Psoas muscle (tissue), 8 donors: ENCODE measurements around the gene MLLT3. TPM values are rescaled to one million over a fixed set of nuclear protein-coding genes. Genes with fewer than 3 reads are reported as not detected.

Experiments used
- ATAC-seq, 4 donors: fragments of 200-7000 bp; cut with Tn5 transposase; one replicate each; pipeline ENCODE4 v1.9.1; 2020; ENCODE audit warnings: moderate library complexity in 3 of 4, mild to moderate bottlenecking in 2 of 4
- DNase-seq, 2 donors: peaks; one replicate each; pipeline ENCODE4 v3.0.0-alpha.2; 2020
- H3K27ac ChIP-seq: fragments of 200-600 bp; one replicate; pipeline ENCODE4 v1.8.0; 2022
- H3K27me3 ChIP-seq, 3 donors: fragments of 200-600 bp in 1 of 3; one replicate each; pipeline versions ENCODE4 v1.6.1 to v1.8.0; 2013 to 2022; ENCODE audit warnings: low read length in 2 of 3, mild to moderate bottlenecking in 2 of 3, moderate library complexity in 1 of 3; ENCODE audit not compliant: insufficient read depth in 3 of 3
- H3K36me3 ChIP-seq, 2 donors: fragments of 200-600 bp in 1 of 2; one replicate each; pipeline versions ENCODE4 v1.6.1 to v1.8.0; 2013 to 2022; ENCODE audit warnings: low read depth in 1 of 2, mild to moderate bottlenecking in 1 of 2, moderate library complexity in 1 of 2; ENCODE audit not compliant: insufficient read depth in 1 of 2
- H3K4me1 ChIP-seq: fragments of 200-600 bp; one replicate; pipeline ENCODE4 v1.8.0; 2022
- H3K4me3 ChIP-seq: fragments of 200-600 bp; one replicate; pipeline ENCODE4 v1.8.0; 2022; ENCODE audit warnings: mild to moderate bottlenecking
- H3K9me3 ChIP-seq: fragments of 200-600 bp; one replicate; pipeline ENCODE4 v1.8.0; 2022
- WGBS, 3 donors: extraction: QIAGEN DNeasy Blood & Tissue Kit; methylation state at CpG; one replicate each; pipeline versions ENCODE4 v1.1.6 to v1.1.7; 2013; 5-methylcytosine and 5-hydroxymethylcytosine counted together
- intact Hi-C, 2 donors: fragments of 100-400 bp; cut with DNase I; formaldehyde crosslinking; loops; one replicate each; pipeline versions ENCODE4 v1.11.0 to v1.14.2; 2022
- polyA plus RNA-seq, 3 donors: library from polyadenylated mRNA; stranded (reverse); fragments of 200-250 nt; gene quantifications; one replicate each; pipeline ENCODE4 v1.2.3, GENCODE V29; 2013
- total RNA-seq, 4 donors: library from RNA; stranded (reverse); fragmentation: NEBNext Ultra II Directional in 2 of 4; extraction: Animal tissue kit (Norgen Biotek cat#: 25700) in 2 of 4; gene quantifications; one replicate each; pipeline versions ENCODE4 v1.2.1 to v1.2.4, GENCODE V29; 2021 to 2023
- TF ChIP-seq, protein P1 (sequence below): fragments of 200-600 bp; IDR thresholded peaks from one replicate; pipeline ENCODE4 v1.8.0; 2022; ENCODE audit warnings: antibody characterized with exemption
- donor health status: healthy with polysubstance abuse.
- donor health status: DM: no; HTN: no; CAD: no; lungs with moderate emphysema.
- donor health status: Bipolar disorder and iron deficiency.
- donor health status: healthy.
- donor health status: DM: yes; HTN: yes; CAD: no.
- donor health status: DM: no; HTN: no; CAD: no.
- donor health status: DM: no; HTN: no; CAD: no.
- donor health status: DM: yes; HTN: yes; CAD: no.

The MLLT3 gene
- total and polyA plus RNA-seq, 7 donors, result 1.2 to 9.8 (median 3.3) TPM

- H3K27me3 ChIP-seq, result no peaks in the 10 kb centered on the region
- TF ChIP-seq, protein P1, sequence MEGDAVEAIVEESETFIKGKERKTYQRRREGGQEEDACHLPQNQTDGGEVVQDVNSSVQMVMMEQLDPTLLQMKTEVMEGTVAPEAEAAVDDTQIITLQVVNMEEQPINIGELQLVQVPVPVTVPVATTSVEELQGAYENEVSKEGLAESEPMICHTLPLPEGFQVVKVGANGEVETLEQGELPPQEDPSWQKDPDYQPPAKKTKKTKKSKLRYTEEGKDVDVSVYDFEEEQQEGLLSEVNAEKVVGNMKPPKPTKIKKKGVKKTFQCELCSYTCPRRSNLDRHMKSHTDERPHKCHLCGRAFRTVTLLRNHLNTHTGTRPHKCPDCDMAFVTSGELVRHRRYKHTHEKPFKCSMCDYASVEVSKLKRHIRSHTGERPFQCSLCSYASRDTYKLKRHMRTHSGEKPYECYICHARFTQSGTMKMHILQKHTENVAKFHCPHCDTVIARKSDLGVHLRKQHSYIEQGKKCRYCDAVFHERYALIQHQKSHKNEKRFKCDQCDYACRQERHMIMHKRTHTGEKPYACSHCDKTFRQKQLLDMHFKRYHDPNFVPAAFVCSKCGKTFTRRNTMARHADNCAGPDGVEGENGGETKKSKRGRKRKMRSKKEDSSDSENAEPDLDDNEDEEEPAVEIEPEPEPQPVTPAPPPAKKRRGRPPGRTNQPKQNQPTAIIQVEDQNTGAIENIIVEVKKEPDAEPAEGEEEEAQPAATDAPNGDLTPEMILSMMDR, result no peak
- ATAC-seq (no peak), DNase-seq (no peak)
- H3K4me3 ChIP-seq, result no peak overlapping the region
- H3K27ac ChIP-seq, result no peak overlapping the region
- no peaks in the 10 kb centered on the region for H3K9me3 ChIP-seq
- no peaks in the 10 kb centered on the region for H3K4me1 ChIP-seq
- intact Hi-C loops, result loop anchor here in 1 of 2 donors (10.0 kb wide), 1 partner anchor 61 kb away; no protein-coding TSS in a partner anchor
- no peaks in the 10 kb centered on the region for H3K36me3 ChIP-seq
- WGBS, 3 donors, result 65 to 84% (median 70%) methylated on average over 2 of the region's 2 CpGs
These were observed 306.6 kb downstream of the MLLT3 start for GRCh38 chr9:20315677-20316076.

DNA sequence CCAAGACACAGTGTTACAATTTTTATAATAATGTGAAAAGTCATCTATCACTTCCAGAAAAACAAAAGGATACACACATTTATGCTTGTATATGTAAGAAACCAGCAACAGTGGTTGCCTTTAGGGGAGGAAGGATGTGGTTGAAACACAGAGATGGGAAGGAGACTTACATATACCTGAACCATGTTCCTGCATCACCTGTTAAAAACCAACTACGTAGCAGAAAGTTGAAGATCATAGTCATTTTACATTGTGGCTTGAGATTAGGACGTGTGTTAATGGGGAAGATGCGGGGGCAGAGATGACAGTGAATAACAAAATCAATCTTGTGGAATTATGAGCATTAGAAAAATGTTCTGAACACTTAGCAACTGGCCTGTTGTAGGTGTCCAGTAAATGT is 307.3 kb downstream of the MLLT3 start:
- WGBS, 3 donors, result 91 to 93% (median 92%) methylated on average over 3 of the region's 3 CpGs
- intact Hi-C loops, result loop anchor here in 1 of 2 donors (10.0 kb wide), 1 partner anchor 60 kb away; no protein-coding TSS in a partner anchor
- no peak for ATAC-seq

DNA sequence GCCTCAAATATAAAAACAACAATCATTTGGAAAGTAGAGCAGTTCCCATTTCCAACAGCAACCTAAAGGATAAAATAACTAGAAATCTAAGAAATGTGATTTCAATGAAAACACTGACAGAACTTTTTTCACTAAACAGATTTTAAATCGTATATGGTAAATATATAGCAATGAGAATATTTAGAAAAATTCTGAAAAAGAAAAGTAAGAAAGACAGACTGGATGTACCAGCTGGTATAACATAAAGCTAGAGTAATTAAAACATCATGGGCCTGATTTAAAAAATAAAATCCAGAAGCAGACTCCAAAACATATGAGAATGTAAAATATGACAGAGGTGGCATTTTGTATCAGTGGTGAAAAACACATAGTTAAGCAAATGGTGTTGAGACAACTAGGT is 308.9 kb downstream of the MLLT3 start:
- TF ChIP-seq, protein P1, result no peak
- ATAC-seq, result no peak
- intact Hi-C loops, result loop anchor here in 1 of 2 donors (10.0 kb wide), 1 partner anchor 59 kb away; no protein-coding TSS in a partner anchor
- Histone ChIP-seq H3K27me3 (no peaks in the 10 kb centered on the region), H3K4me3 (no peak overlapping the region), H3K9me3 (no peaks in the 10 kb centered on the region), H3K4me1 (no peaks in the 10 kb centered on the region), H3K36me3 (no peaks in the 10 kb centered on the region), H3K27ac (no peak overlapping the region)
- DNase-seq, result no peak
- 97 to 100% (median 98%) methylated on average over 1 of the region's 1 CpG for WGBS, 3 donors

More for the DNA sequence above, 307.3 kb downstream of the MLLT3 start:
- Histone ChIP-seq H3K4me3 (no peak overlapping the region), H3K9me3 (no peaks in the 10 kb centered on the region), H3K27ac (no peak overlapping the region), H3K4me1 (no peaks in the 10 kb centered on the region), H3K27me3 (no peaks in the 10 kb centered on the region), H3K36me3 (no peaks in the 10 kb centered on the region)
- no peak for DNase-seq
- TF ChIP-seq, protein P1, result no peak

GRCh38 chr9:20312732-20313131 is 309.6 kb downstream of the MLLT3 start:
- Histone ChIP-seq H3K27ac (no peak overlapping the region), H3K4me3 (no peak overlapping the region), H3K36me3 (no peaks in the 10 kb centered on the region), H3K27me3 (no peaks in the 10 kb centered on the region), H3K4me1 (no peaks in the 10 kb centered on the region), H3K9me3 (no peaks in the 10 kb centered on the region)
- DNase-seq (no peak), ATAC-seq (no peak)
- TF ChIP-seq, protein P1, result no peak
- intact Hi-C loops, result loop anchor here in 1 of 2 donors (10.0 kb wide), 1 partner anchor 58 kb away; no protein-coding TSS in a partner anchor

- Histone ChIP-seq H3K27ac (no peak overlapping the region), H3K4me3 (no peak overlapping the region), H3K36me3 (no peaks in the 10 kb centered on the region), H3K4me1 (no peaks in the 10 kb centered on the region), H3K27me3 (no peaks in the 10 kb centered on the region), H3K9me3 (no peaks in the 10 kb centered on the region)
- no peak for DNase-seq
- no peak for ATAC-seq
- WGBS, 3 donors, result 69 to 82% (median 79%) methylated on average over 2 of the region's 2 CpGs
- TF ChIP-seq, protein P1, result no peak
- intact Hi-C loops, result loop anchor here in 1 of 2 donors (10.0 kb wide), 1 partner anchor 55 kb away; no protein-coding TSS in a partner anchor
These were observed 312.3 kb downstream of the MLLT3 start for GRCh38 chr9:20310024-20310423.
